ENCODE data around the gene MAPK1.

MAPK1 gene

GRCh38 chr22:21778705-21779363 lies 88.6 kb downstream of the MAPK1 start:
- Mint-ChIP-seq H3K4me3 (no peak overlapping the region), H3K27ac (peak overlapping the region in 1 of 3 experiments; percentile 26), H3K9me3 (no peaks in the 10 kb centered on the region), H3K36me3 (ENCODE audit: low read depth) (peaks cover 44% of the 10 kb centered on the region), H3K4me1 (peaks cover 19% of the 10 kb centered on the region), H3K27me3 (ENCODE audit: low read depth) (no peaks in the 10 kb centered on the region)
- TF ChIP-seq CTCF (IDR thresholded peaks at IDR 0.05; ENCODE audit: unreplicated experiment in 3 of 3) = no peak

GRCh38 chr22:21771631-21771976 lies 95.8 kb downstream of the MAPK1 start:
- Mint-ChIP-seq H3K9me3 (no peaks in the 10 kb centered on the region), H3K36me3 (ENCODE audit: low read depth) (peaks cover 77% of the 10 kb centered on the region), H3K27me3 (ENCODE audit: low read depth) (no peaks in the 10 kb centered on the region), H3K27ac (no peak overlapping the region), H3K4me3 (no peak overlapping the region), H3K4me1 (peaks cover 18% of the 10 kb centered on the region)
- no peak for TF ChIP-seq CTCF (IDR thresholded peaks at IDR 0.05; ENCODE audit: unreplicated experiment in 3 of 3)

DNA sequence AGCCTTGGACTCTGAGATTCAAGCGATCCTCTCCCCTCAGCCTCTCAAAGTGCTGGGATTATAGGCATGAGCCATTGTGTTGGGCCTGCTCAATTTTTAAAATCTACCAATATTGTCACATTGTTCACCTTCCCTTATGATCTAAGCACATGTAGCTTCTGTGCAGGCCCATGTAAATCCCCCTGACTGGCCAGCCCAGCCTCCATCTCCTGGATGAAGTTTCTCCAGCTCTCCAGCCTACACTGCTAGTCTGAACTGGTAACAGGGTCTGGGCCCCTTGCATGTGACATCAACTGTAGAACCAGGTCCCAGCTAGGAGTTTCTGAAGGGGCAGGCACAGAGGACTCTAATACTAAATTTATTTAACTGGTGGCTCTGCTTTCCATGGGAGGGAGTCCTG lies 99.0 kb downstream of the MAPK1 start:
- Mint-ChIP-seq H3K9me3 (no peaks in the 10 kb centered on the region), H3K4me1 (peaks cover 5% of the 10 kb centered on the region), H3K27ac (no peak overlapping the region), H3K36me3 (ENCODE audit: low read depth) (peaks cover 90% of the 10 kb centered on the region), H3K27me3 (ENCODE audit: low read depth) (no peaks in the 10 kb centered on the region), H3K4me3 (no peak overlapping the region)
- TF ChIP-seq CTCF (IDR thresholded peaks at IDR 0.05; ENCODE audit: unreplicated experiment in 3 of 3) = no peak

GRCh38 chr22:21766691-21767462 lies 100.6 kb downstream of the MAPK1 start:
- Mint-ChIP-seq H3K27me3 (ENCODE audit: low read depth) (no peaks in the 10 kb centered on the region), H3K9me3 (no peaks in the 10 kb centered on the region), H3K27ac (peak overlapping the region in 1 of 3 experiments; percentile 37), H3K4me1 (peaks cover 13% of the 10 kb centered on the region), H3K4me3 (no peak overlapping the region), H3K36me3 (ENCODE audit: low read depth) (peaks cover 86% of the 10 kb centered on the region)
- no peak for TF ChIP-seq CTCF (IDR thresholded peaks at IDR 0.05; ENCODE audit: unreplicated experiment in 3 of 3)

- H3K27ac Mint-ChIP-seq = peak overlapping the region in 1 of 3 experiments; percentile 37
- H3K4me3 Mint-ChIP-seq = no peak overlapping the region
- no peaks in the 10 kb centered on the region for H3K27me3 Mint-ChIP-seq (ENCODE audit: low read depth)
- H3K9me3 Mint-ChIP-seq = no peaks in the 10 kb centered on the region
- no peak for TF ChIP-seq CTCF (IDR thresholded peaks at IDR 0.05; ENCODE audit: unreplicated experiment in 3 of 3)
- peaks cover 82% of the 10 kb centered on the region for H3K36me3 Mint-ChIP-seq (ENCODE audit: low read depth)
- peaks cover 9% of the 10 kb centered on the region for H3K4me1 Mint-ChIP-seq
These were observed 101.4 kb downstream of the MAPK1 start for GRCh38 chr22:21765909-21766529.

Data from nephron (organoid).